H1 (cell line): ENCODE measurements around the gene PRDX5. TPM values are rescaled to one million over a fixed set of nuclear protein-coding genes. Genes with fewer than 3 reads are reported as not detected.

Source experiments
- BACH1 ChIP-seq: IDR thresholded peaks from 2 replicates; pipeline ENCODE4 v1.6.1; 2012; ENCODE audit warnings: low read length, improper control_type of control experiment
- CBX5 ChIP-seq: fragments of 300-800, 300-1000 bp; sonication (generic); IDR thresholded peaks from 2 replicates; pipeline ENCODE4 v1.7.1; 2016; ENCODE audit warnings: antibody characterized with exemption, low read length, low read depth
- CHD1 ChIP-seq: IDR thresholded peaks from 2 replicates; pipeline ENCODE4 v1.6.1; 2012; ENCODE audit warnings: low read depth, low read length, improper control_type of control experiment
- CHD2 ChIP-seq: IDR thresholded peaks from 2 replicates; pipeline ENCODE4 v1.6.1; 2012; ENCODE audit warnings: low read length, improper control_type of control experiment
- CHD7 ChIP-seq: fragments of 300-600 bp; sonication (generic); IDR thresholded peaks from 2 replicates; pipeline ENCODE4 v1.7.1; 2012; ENCODE audit warnings: low read length, moderate library complexity, mild to moderate bottlenecking, inconsistent platforms; ENCODE audit not compliant: insufficient replicate concordance
- CTCF ChIP-seq, 3 experiments: IDR thresholded peaks; 1 replicate in 2 of 3; 2 replicates in 1 of 3; pipeline versions ENCODE4 v1.5.1 to v1.6.1; 2011; ENCODE audit warnings: low read length in 3 of 3, mild to moderate bottlenecking in 3 of 3, inconsistent platforms in 2 of 3, low read depth in 1 of 3, moderate library complexity in 1 of 3; ENCODE audit not compliant: insufficient read depth in 1 of 3; ENCODE audit errors: control extremely low read depth in 1 of 3
- HDAC2 ChIP-seq, 2 experiments: fragments of 300-600 bp in 1 of 2; sonication (generic) in 1 of 2; IDR thresholded peaks; 2 replicates each; pipeline ENCODE4 v1.6.1; 2011 to 2012; ENCODE audit warnings: low read depth in 2 of 2, low read length in 2 of 2, mild to moderate bottlenecking in 2 of 2, moderate library complexity in 2 of 2, borderline replicate concordance in 1 of 2, inconsistent platforms in 1 of 2
- POLR2A ChIP-seq, 2 experiments: IDR thresholded peaks; 1 replicate in 1 of 2; 2 replicates in 1 of 2; pipeline ENCODE4 v1.6.1; 2011; ENCODE audit warnings: low read depth in 2 of 2, low read length in 2 of 2, mild to moderate bottlenecking in 2 of 2; ENCODE audit errors: control extremely low read depth in 1 of 2
- POU5F1 ChIP-seq: IDR thresholded peaks from 2 replicates; pipeline ENCODE4 v1.6.1; 2011; ENCODE audit warnings: low read depth, mild to moderate bottlenecking, low read length, moderate library complexity
- SP2 ChIP-seq: IDR thresholded peaks from 2 replicates; pipeline ENCODE4 v1.6.1; 2012; ENCODE audit warnings: mild to moderate bottlenecking, low read length, inconsistent platforms
- polyA plus RNA-seq, 7 experiments: library from polyadenylated mRNA; depleted of rRNA in 3 of 7; stranded (reverse) in 5 of 7; unstranded in 2 of 7; fragments of >200 nt in 5 of 7; fragments of 200-250 nt in 2 of 7; gene quantifications; 1 replicate in 5 of 7; 2 replicates in 1 of 7; 4 replicates in 1 of 7; pipeline versions ENCODE4 v1.2.1 to v1.2.3, GENCODE V29; 2011 to 2013; ENCODE audit warnings: missing spikeins in 2 of 7, mixed read lengths in 2 of 7
- total RNA-seq: library from RNA; stranded (reverse); fragmentation: NEBNext Ultra II Directional; extraction: Animal tissue kit (Norgen Biotek cat#: 25700); gene quantifications from 2 replicates; pipeline ENCODE4 v1.2.1, GENCODE V29; 2021

Gene PRDX5
- total and polyA plus RNA-seq, 2 of the 8 experiments (the other 6 are each of a cell fraction or from before 2014, with no cell fraction given): 201 to 582 TPM

GRCh38 chr11:64327993-64328392 is 10.1 kb downstream of the PRDX5 start (continued):
- TF ChIP-seq CHD7 (no peak), SP2 (no peak), POLR2A (IDR thresholded peaks at IDR 0.05; ENCODE audit: control extremely low read depth in 1 of 2, low read depth in 2 of 2, low read length in 2 of 2) (no peak), POU5F1 (no peak), CBX5 (no peak), BACH1 (no peak), CTCF (IDR thresholded peaks at IDR 0.05; ENCODE audit: control extremely low read depth in 1 of 3, insufficient read depth in 1 of 3, low read depth in 1 of 3, low read length in 3 of 3) (no peak), CHD1 (no peak), CHD2 (no peak), HDAC2 (IDR thresholded peaks at IDR 0.05; ENCODE audit: borderline replicate concordance in 1 of 2, low read depth in 2 of 2, low read length in 2 of 2) (no peak)
